ENCODE data around the gene MEDAG.
A peak's percentile ranks its signal among the peaks of the same experiment; 100 is the strongest.

MEDAG gene

DNA sequence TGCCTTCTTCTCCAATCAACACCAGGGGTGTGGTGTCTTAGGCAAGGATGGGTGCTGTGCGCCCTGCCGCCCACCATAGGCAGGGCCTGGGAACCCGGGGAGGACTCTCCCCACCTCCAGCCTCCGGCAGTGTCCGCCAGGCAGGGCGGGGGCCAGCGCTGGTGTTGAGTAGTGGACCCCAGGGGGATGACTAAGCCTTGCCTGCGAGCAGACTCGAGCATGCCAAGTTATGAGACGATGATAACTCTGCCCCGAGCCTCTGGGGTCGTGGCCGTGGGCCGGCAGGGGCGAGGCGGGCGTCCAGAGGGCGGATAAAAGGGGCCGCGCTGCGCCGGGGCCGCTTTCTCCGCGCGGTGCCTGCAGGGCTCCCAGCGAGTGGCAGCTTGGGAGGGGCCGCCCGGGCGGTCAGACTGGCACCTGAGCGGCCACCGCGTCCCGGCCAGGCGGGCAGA, at the start of gene MEDAG:
MEDAG (plus strand) TSS at position 340 of the 452 bp plus-strand sequence. CDS start 245 bp downstream, outside the sequence.
- no peak for DNase-seq (ENCODE audit: low spot score)

DNA sequence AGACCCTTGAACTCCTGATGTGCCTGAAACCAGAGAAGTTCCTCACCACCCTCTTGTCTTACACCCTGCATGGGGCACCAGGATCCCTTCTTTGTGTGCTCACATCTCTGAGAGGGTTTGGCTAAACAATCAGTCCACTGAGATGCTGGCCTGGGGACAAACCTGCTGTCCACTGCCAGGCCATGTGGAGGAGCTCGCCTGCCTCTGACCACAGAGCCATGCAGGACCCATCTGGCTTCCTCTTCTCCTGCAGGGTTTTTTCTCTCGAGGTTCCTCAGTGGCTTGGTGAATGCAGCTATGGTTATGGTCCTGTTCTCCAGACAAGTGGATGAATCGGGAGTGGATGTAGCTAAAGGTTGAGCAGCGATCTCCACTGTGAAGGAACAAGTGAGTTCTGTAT, 49.1 kb upstream of the MEDAG start:
- no peak for DNase-seq (ENCODE audit: low spot score)

DNA sequence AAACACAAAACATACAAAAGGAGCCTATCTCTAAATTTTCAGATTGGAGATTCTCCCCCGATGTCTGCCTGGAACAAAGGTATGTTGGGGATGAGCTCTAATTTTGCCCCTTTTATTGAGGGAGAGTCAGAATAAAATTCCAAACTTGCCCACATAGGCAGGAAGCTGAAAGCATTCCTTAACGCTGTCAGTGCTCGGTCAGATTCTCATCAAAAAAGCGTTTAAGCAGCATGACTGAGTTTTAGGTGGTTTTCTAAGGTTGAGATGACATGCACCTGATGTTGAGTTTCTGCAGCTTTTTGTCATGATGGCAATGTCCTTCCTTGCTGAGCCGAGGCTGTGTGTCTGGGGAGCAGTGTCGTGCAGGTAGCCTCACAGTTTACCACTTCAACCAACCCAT, 48.4 kb upstream of the MEDAG start:
- DNase-seq (ENCODE audit: low spot score), result no peak

DNA sequence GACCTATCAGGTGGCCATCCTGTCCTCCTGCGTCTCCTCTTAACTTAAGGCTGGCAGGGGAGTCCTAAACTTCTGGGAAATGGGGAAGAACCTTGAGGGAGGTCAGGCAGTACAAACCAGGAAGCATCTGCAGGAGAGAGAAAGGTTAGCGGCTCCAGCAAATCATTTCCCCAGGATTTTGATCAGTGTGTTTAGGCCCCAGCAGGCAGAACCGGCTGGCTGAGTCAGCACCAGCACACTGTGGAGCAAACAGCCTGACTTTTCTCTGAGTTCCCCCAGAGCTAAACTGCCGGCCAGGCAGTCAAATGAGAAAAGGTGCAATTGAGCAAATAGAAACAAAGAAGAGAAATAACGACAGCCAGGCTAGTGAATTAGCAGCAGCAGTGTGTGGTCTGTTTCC, 46.7 kb upstream of the MEDAG start:
- DNase-seq (ENCODE audit: low spot score), result no peak

DNA sequence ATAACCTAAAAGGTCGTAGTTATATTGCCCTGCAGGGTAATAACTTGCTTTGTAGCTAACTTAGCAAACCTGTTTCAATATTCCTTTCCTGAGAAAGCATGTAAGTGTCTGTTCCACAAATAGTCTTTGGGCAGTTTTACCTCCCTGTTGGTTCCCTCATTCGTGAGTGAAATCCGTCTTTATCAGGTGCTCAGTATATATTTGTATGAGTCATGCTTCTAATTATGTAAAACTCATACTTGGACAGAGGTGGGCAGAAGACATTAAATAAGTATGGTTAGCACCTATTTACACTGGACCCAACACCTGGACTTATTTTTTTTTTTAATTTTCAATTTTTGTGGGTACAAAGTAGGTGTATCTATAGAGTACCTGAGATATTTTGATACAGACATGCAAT, 44.9 kb upstream of the MEDAG start:
- no peak for DNase-seq (ENCODE audit: low spot score)

DNA sequence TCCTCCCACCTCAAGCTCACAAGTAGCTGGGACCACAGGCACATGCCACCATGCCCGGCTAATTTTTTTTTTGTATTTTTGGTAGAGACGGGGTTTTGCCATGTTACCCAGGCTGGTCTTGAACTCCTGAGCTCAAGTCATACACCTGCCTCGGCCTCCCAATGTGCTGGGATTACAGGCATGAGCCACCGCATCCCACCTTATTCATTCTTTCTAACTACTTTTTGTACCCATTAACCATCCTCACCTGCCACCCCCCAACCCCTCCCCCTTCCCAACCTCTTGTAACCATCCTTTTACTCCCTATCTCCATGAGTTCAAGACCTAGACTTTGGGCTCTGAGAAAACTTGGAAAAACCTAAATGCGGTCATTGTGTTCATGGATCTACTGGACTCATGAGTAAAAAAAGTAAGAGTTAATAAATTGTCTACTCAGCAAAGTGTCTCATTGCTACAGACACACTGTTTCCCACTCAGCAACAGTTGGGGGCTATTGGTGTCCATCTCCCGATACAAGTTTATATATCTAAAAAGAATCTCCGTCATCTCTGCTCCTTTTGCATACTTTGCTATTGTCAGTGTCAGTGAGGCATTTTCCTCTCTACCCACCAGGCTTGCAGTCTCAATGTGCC, 44.1 kb upstream of the MEDAG start:
- no peak for DNase-seq (ENCODE audit: low spot score)

DNA sequence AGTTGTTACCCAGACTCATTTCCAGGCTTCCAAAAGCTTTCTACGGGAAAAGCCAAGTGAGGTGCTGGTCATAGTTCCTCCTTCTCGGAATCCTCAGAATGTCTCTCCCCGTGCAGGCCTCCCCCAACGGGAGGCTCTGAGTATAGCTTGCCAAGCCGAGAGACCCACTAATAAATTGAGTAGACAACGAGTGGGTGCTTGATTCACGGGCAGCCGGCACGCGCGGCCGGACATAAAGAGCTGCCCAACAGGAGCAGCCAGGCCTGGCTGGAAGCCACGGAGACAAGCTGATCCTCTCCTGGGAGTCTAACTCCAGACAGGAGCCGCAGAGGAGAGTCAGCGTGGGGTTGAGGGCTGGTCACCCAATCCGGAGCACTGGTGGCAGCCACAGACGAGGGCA, 43.4 kb upstream of the MEDAG start:
- DNase-seq (ENCODE audit: low spot score), result no peak

DNA sequence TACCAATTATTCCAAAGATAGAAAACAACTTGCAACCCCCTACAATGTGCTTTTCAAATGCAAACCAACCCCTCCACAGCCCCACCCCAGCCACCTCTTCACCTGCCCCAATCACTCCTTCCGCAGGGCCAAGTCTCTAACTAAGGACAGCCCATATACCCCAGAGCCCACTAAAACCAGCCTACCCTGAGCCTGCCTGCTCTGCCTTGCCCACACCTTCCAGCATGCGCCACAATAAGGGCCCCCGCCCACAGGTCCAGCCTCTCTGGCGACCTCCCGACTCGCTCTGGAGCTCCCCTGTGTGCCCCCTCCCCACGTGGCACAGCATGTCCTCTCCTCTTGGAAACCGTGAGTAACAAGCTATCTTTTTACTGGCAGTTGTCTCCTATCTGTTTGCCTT, 42.8 kb upstream of the MEDAG start:
- no peak for DNase-seq (ENCODE audit: low spot score)

DNA sequence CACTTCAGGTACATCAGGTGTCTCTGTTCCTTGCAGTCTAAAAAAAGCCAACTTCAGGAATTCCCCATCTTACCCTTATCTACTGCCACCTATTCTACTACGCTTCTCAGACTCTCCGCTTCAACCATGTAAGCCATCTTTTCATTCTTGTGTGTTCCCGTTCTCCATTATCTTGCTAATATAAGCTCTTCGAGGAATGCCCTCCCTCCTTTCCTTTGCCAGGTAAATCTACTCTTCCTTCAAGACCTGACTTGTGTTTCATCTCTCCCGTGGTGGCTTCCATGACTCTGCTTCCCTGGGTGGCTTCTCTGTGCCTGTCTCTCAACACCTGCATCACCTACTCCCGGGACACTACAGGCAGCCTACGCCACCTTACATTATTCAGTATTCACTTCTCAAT, 42.3 kb upstream of the MEDAG start:
- no peak for DNase-seq (ENCODE audit: low spot score)

DNA sequence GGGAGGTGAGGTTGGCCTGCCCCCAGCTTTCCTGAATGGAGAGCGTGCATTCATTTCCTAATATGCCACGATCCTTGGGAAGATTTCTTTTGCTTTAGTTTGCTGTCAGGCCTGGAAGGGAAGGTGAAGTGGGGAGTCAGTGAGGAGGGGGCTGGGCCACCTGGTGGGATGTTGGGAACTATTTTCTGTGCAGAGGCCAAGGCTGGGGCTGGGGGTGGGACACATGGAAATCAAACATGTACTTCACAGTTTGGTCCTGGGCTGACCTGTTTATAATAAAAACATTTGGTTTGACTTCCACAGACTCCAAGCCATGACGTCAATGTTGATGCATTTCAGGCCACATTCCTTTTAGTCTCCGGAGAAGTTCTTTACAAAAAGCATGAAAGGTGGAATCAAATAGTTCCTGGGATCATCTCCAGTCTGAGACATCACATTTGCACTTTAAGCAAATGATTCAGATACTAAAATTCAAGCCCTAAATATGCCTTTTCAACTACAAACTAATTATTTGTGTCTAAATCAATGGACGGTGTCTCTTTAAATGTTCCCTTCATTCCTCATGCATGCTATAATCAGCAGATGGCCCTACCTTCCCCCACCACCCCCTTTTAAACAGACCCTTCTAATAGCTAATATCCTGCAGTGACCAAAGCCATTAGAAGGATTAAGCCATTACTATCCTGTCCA, 41.5 kb upstream of the MEDAG start:
- no peak for DNase-seq (ENCODE audit: low spot score)

DNA sequence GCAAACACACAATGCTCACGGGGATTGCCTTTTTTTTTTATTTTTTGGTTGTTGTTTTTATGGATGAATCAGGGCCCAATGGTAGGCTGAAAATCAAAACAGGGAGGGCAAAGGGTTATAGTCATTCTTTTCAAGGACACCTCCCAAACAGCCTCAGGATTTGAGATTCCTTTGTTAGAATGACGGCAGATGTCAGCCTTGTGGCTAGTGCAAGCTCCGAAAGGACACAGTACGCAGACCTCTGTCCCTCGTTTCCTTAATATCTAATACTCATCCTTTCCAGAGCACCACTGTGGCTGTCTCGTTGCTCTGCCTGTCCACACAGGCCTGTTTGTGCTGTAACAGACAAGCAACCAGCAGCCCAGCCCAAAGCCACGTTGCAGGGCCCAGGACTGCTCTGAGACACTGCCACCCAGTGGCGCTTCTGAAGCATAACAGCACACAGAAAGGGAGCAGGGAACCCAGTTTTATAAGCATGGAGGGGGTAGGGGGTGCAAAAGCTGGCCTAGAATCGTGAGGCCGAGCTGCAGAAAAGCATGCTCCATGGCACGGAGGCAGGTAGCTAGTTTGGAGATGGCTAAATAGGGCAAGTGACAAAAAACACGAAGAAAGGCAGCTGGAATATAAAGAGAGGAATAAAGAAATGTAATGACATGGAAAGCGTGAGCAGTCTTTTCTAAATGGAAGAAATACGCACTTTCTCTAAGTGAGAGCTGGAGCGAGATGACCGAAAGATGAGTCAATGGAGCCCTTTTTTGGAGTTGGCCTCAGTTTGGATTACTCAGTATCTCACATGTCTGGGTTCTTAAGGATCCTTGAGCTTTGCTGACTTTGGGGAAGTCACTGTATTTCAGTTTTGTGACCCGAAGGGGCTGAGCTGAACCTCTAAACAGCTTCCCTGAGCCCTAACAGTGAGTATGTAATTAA, 40.7 kb upstream of the MEDAG start:
- peak; percentile 86 for DNase-seq (ENCODE audit: low spot score)

DNA sequence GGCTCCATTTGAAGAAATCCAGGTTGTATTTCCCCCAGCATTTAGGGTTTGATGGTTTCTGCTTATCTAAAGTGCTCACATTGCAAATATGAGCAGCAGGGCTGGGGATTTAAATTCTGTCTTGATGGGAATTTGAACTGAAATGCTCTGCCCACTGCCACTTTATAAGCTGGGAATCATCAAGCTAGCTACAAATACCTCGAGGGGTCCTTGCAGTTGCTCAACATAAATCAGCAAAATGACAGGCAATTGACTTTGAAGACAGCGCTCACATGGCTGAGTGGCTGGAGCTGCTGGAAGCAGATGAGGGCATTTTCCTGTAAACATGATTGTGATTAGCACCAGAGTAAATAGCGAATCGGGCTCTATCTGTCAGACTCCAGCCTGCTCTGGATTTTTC, 39.4 kb upstream of the MEDAG start:
- no peak for DNase-seq (ENCODE audit: low spot score)

DNA sequence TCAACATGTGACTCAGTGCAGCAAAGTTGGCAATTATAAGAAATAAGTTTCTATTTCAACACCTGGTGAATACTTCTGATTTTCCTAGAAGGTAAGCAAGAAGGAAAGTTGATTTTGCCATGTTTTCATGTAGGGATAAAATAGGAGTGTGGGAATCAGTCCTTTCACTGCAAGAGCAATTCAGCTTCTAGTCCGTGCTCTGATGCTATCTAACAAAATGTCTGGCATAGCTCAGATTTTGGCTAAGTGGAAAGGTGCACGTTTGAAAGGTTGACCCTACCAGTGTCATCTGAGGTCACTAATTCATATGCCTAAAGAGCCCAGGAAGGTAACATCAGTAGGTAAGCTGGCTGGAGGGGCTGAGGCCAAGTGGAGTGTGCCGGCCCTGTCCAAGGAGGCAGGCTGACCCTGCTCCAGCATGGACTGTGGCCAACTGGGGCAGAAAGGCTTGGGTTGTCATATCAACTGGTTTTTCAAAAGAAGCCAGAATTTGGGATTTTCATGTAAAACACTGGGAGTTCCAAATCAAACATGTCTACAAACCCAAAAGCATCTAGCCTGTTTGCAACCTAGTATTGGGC, 38.9 kb upstream of the MEDAG start:
- no peak for DNase-seq (ENCODE audit: low spot score)

DNA sequence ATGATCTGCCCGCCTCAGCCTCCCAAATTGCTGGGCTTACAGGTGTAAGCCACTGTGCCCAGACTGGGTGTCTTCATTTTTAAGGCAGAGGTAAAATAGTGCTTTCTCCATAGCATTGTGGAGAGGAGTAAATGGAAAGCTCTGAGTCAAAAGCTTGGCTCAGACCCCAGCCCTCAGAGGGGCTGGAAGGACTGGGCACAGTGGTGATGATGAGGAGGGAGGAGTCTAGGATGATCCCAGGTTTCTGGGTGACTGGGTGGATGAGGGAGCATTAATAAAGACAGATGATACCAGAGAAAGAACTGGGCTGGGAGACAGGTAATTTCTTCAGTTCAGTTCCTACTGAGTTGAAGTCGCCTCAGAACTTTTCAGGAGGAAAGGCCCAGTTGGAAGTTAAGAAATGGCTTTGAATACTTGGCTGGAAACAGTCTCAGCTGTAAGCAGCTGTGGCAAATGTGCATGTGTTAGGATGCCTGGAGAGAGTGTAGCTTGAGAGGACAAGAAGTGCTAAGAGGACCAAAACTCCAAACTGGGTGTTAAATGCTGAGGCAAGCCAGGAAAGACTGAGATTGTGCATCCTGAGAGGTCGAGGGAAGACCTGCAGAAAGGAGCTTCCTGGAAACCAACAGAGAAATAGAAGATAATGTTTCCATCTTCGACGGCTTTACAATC, 37.1 kb upstream of the MEDAG start:
- DNase-seq (ENCODE audit: low spot score), result no peak

DNA sequence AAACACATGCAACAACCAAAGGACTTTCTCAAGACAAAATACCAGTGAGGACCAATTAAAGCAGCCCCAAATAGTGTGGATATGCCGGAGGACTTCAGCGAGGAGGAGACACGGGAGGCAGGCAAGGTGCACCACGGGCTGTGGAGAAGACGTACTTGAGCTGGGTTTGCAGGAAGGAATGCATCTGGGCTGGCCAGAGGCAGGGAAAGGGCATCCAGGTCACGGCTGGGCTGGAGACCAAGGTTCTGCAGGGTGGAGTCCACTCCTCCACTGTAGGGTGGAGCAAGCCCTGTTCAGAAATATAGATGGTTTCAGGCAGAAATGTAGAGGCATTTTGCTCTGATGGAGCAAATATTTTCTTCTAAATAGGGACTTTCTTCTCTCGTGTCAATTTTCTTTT, 36.6 kb upstream of the MEDAG start:
- no peak for DNase-seq (ENCODE audit: low spot score)

DNA sequence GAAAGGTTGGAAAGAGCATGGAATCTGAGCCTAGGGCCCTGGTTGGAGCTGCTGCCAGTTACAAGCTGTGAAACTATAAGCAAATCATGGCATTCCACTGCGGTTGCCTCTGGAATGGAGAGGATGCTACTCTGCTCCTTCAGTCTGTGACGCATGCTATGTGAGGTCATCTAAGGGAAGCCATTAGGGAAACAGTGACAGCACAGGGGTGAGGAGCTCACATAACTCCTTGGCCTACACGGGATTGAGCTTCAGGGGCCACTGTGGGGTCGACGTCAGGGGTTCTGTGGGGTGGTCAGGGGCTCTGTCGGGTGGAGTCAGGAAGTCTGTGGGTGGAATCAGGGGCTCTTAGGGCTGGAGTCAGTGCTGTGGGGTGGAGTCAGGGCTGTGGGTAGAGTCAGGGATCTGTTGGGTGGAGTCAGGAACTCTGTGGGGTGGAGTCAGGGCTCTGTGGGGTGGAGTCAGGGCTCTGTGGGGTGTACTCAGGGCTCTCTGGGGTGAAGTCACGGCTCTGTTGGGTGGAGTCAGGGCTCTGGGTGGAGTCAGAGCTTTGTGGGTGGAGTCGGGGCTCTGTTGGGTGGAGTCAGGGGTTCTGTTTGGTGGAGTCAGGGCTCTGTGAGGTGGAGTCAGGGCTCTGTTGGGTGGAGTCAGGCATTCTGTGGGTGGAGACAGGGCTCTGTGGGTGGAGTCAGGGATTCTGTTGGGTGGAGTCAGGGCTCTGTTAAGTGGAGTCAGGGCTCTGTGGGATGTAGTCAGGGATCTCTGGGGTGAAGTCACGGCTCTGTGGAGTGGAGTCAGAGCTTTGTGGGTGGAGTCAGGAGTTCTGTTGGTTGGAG, 35.8 kb upstream of the MEDAG start:
- no peak for DNase-seq (ENCODE audit: low spot score)

DNA sequence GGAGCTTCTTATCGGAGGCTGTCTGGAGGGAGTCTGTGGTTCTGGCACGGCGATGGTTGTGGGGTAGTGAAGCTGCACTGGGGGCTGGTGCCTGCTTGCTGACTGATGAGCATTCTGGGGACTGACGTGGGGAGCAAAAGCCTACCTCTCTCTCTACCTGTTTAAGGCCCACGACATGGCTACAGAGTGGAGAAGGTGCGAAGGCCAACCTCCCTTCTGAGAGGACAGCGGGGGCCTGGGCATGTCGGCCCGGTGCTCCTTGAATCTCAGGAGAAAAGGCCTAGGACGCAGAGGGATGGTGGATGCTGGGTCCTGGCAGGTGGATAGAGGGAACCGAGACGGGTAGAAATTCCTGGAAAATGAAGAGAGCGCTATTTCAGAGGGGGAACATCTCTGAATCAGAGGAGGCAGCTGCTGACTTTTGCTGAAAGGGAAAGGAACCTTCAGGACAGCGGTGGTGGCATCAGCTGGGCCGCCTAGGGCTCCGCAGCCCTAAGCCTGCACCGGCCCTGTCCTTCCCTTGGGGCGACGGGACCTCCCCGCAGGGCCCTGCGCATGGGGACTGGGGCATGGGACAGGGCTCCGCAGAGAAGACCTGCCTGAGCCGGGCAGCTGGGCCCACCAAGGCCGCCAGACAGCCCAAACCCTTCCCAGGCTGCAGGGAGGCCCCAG, 35.0 kb upstream of the MEDAG start:
- DNase-seq (ENCODE audit: low spot score), result no peak

DNA sequence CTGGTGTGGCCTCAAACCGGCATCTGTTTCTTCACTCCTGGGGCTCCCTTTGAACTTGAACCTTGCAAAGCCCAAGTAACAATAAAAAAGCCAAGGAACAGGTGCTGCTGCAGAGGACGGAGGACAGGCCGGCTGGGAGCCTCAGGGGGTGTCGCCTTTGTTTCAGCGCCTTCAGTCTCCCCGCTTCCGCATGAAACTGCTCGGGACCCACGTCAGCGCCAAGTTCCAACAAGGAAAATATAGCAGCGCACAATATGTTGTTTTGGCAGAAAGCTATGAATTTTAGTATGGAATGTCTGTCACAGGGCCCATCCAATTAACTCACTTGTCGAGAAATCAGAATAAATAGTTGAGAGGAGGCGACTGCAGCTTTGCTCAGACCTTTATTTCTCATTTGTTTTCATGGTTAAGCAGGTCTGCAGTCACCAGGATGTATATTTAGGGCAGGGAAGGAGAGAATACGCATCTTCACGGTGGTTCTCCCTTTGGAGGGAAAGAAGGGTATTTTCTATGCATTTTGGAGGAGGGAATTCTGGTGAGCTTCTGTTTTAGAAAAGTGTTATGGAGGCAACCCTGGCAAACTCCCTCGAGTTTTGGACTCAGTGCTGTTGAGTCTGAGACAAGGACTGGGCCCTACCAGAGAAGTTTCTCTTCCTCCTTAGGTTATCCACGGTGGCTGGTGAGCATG, 34.3 kb upstream of the MEDAG start:
- no peak for DNase-seq (ENCODE audit: low spot score)

DNA sequence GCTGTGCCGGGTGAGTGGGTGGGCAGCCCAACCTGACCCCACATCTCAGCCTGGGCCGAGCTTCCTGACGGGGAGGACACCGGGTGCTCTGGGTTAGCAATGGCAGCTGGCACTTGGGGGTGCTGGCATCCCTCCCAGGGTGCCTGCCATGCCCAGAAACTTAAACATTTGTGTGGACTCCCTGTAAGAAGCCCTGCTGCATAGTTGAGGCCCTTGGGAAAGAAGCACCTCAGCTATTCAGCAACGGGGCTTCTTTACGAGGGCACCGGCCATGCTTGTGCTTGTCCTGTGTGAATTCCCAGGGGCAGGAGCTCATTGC, 33.8 kb upstream of the MEDAG start:
- no peak for DNase-seq (ENCODE audit: low spot score)
